A549 treated with Hydrocortisone at 1 μM for 4 hours (cell line): ENCODE data around the gene GALNT17. TPM values are rescaled to one million over a fixed set of nuclear protein-coding genes. Genes with fewer than 3 reads are reported as not detected.

Source experiments
- total RNA-seq: library from RNA; stranded (reverse); fragments of 200-300 nt; extraction: Qiagen RNA extraction; gene quantifications from 5 replicates; pipeline ENCODE4 v1.2.3, GENCODE V29; 2022

The GALNT17 gene
- not detected in 5 replicates for total RNA-seq

DNA sequence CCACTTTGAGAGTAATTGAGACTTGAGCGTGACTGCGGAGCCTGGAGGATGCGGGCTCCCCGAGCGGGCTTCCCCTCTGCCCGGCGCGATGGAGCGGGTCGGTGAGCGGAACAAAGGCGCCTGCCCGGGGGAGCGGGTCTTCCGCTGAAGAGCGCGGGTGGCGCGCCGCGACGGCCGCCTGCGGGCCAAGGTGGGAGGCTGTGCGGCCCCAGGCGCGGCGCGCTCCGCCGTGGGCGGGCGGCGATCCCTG, at the start of gene GALNT17:
TSS of gene GALNT17 (plus strand) at position 18 of the 250 bp plus-strand sequence.

